GM12878 (cell line): Measurements from ENCODE around the gene FURIN. TPM values are rescaled to one million over a fixed set of nuclear protein-coding genes. Genes with fewer than 3 reads are reported as not detected.
A peak's percentile ranks its signal among the peaks of the same experiment; 100 is the strongest.
"Not testable (repeated sequence)": the region's sequence is repeated elsewhere in the genome, so short reads cannot be mapped to it uniquely, and the experiment has no call there.

Source experiments
- ATAC-seq: fragments of 200-7000 bp; cut with Tn5 transposase; 3 replicates; pipeline ENCODE4 v1.9.1; 2020; ENCODE audit warnings: mild to moderate bottlenecking, moderate library complexity
- BruUV-seq: library from RNA; stranded (reverse); fragments of 400-500 nt; replicated peaks from 2 replicates; lab custom pipeline; 2021; lab: Mats Ljungman, UMichigan
- CTCF ChIA-PET: fragments of 300-600 bp; sonication (Branson Sonifier 250); formaldehyde crosslinking; extraction: SDS; loops from one replicate; lab custom pipeline; 2021; ENCODE audit warnings: inconsistent platforms; lab: Yijun Ruan, JAX
- POLR2A ChIA-PET: fragments of 350-600 bp; formaldehyde crosslinking; extraction: SDS; loops from one replicate; lab custom pipeline; 2021; ENCODE audit warnings: inconsistent platforms; lab: Charles Lee
- RAD21 ChIA-PET: fragments of 300-600 bp; sonication (Branson Sonifier 250); formaldehyde crosslinking; loops from one replicate; lab custom pipeline; 2023; ENCODE audit warnings: antibody characterized with exemption; ENCODE audit not compliant: unreplicated experiment; lab: Charles Lee
- SMC1A ChIA-PET: fragments of 300-600 bp; sonication (Branson Sonifier 250); formaldehyde crosslinking; loops from one replicate; lab custom pipeline; 2023; ENCODE audit not compliant: unreplicated experiment, uncharacterized antibody; lab: Charles Lee
- DNase-seq: peaks from one replicate; pipeline ENCODE4 v3.0.0-alpha.2; 2011; ENCODE audit warnings: low read depth, low spot score
- FAIRE-seq: peaks from 3 replicates; lab custom pipeline; 2011; peaks lifted over from hg19 to GRCh38; lab: Jason Lieb, UNC
- H2AFZ ChIP-seq: 2 replicates; pipeline ENCODE4 v1.6.0; 2011; ENCODE audit warnings: low read depth, low read length, control low read depth; ENCODE audit not compliant: control insufficient read depth
- H3K27ac ChIP-seq: 2 replicates; pipeline ENCODE4 v1.5.1; 2011; ENCODE audit warnings: control low read depth; ENCODE audit not compliant: control insufficient read depth, insufficient read depth
- H3K27me3 ChIP-seq, 2 experiments: replicated peaks in 1 of 2; 2 replicates each; pipeline versions ENCODE4 v1.6.0 to v1.6.1; 2011; ENCODE audit warnings: low read length in 1 of 2; ENCODE audit not compliant: control insufficient read depth in 2 of 2, insufficient read depth in 2 of 2
- H3K36me3 ChIP-seq, 2 experiments: 2 replicates each; pipeline ENCODE4 v1.5.1; 2011; ENCODE audit warnings: low read length in 1 of 2; ENCODE audit not compliant: control insufficient read depth in 2 of 2, insufficient read depth in 2 of 2
- H3K4me1 ChIP-seq: 2 replicates; pipeline ENCODE4 v1.6.1; 2011; ENCODE audit warnings: mild to moderate bottlenecking, low read length, moderate library complexity, mixed read lengths; ENCODE audit not compliant: control insufficient read depth, insufficient read depth
- H3K4me2 ChIP-seq: 2 replicates; pipeline ENCODE4 v1.6.0; 2011; ENCODE audit warnings: control low read depth; ENCODE audit not compliant: control insufficient read depth, insufficient read depth
- H3K4me3 ChIP-seq: fragments of 200-600 bp; sonication (generic); 2 replicates; pipeline ENCODE4 v1.5.1; 2016
- H3K79me2 ChIP-seq: 2 replicates; pipeline ENCODE4 v1.6.0; 2011; ENCODE audit warnings: low read length; ENCODE audit not compliant: control insufficient read depth, insufficient read depth
- H3K9ac ChIP-seq: 2 replicates; pipeline ENCODE4 v1.8.0; 2011; ENCODE audit warnings: low read length, control low read depth, mixed read lengths; ENCODE audit not compliant: control insufficient read depth, insufficient read depth
- H3K9me3 ChIP-seq: replicated peaks from 3 replicates; pipeline ENCODE4 v1.5.1; 2011; ENCODE audit warnings: mild to moderate bottlenecking, low read length; ENCODE audit not compliant: control insufficient read depth, insufficient read depth
- H4K20me1 ChIP-seq: 2 replicates; pipeline ENCODE4 v1.6.0; 2011; ENCODE audit not compliant: control insufficient read depth, insufficient read depth
- ATF7 ChIP-seq: fragments of 450-650 bp; IDR thresholded peaks from 2 replicates; pipeline ENCODE4 v1.6.1; 2016; ENCODE audit warnings: low read depth, mild to moderate bottlenecking
- BACH1 ChIP-seq: fragments of 450-650 bp; IDR thresholded peaks from 2 replicates; pipeline ENCODE4 v1.6.1; 2017; ENCODE audit warnings: mild to moderate bottlenecking, borderline replicate concordance
- BHLHE40 ChIP-seq, 2 experiments: fragments of 450-650 bp in 1 of 2; IDR thresholded peaks; 2 replicates each; pipeline ENCODE4 v1.6.1; 2011 to 2017; ENCODE audit warnings: low read depth in 2 of 2, borderline replicate concordance in 1 of 2, improper control_type of control experiment in 1 of 2, low read length in 1 of 2, mild to moderate bottlenecking in 1 of 2
- ETV6 ChIP-seq, 2 experiments: fragments of 450-650 bp in 1 of 2; IDR thresholded peaks in 1 of 2; conservative IDR thresholded peaks in 1 of 2; 2 replicates each; pipeline ENCODE4 v1.6.1; 2014; ENCODE audit warnings: antibody characterized with exemption in 1 of 2, borderline replicate concordance in 1 of 2, low read depth in 1 of 2, mild to moderate bottlenecking in 1 of 2, moderate library complexity in 1 of 2
- IRF4 ChIP-seq: IDR thresholded peaks from 2 replicates; pipeline ENCODE4 v1.6.1; 2011; ENCODE audit warnings: low read depth, low read length
- MLLT1 ChIP-seq: fragments of 450-650 bp; IDR thresholded peaks from 2 replicates; pipeline ENCODE4 v1.6.1; 2016; ENCODE audit warnings: mild to moderate bottlenecking
- NBN ChIP-seq: fragments of 450-650 bp; IDR thresholded peaks from 2 replicates; pipeline ENCODE4 v1.6.1; 2016
- NR2C1 ChIP-seq: fragments of 450-650 bp; IDR thresholded peaks from 2 replicates; pipeline ENCODE4 v1.6.1; 2017; ENCODE audit warnings: antibody characterized with exemption, mild to moderate bottlenecking, moderate library complexity
- POLR2A ChIP-seq: IDR thresholded peaks from 2 replicates; pipeline ENCODE4 v1.6.1; 2011; ENCODE audit warnings: low read depth, mild to moderate bottlenecking, low read length
- POU2F2 ChIP-seq: IDR thresholded peaks from 3 replicates; pipeline ENCODE4 v1.6.1; 2011; ENCODE audit warnings: low read depth, mild to moderate bottlenecking, low read length, borderline replicate concordance
- TCF12 ChIP-seq: IDR thresholded peaks from 2 replicates; pipeline ENCODE4 v1.6.1; 2011; ENCODE audit warnings: low read depth, mild to moderate bottlenecking, low read length
- TCF3 ChIP-seq: IDR thresholded peaks from 2 replicates; pipeline ENCODE4 v1.6.1; 2012; ENCODE audit warnings: low read depth, mild to moderate bottlenecking, low read length, borderline replicate concordance; ENCODE audit not compliant: insufficient read depth
- YY1 ChIP-seq: IDR thresholded peaks from 2 replicates; pipeline ENCODE4 v1.6.1; 2011; ENCODE audit warnings: low read depth, mild to moderate bottlenecking, low read length
- WGBS: methylation state at CpG from one replicate; pipeline ENCODE4 v1.1.6; 2016; ENCODE audit warnings: low lambda C conversion rate; ENCODE audit not compliant: insufficient replicate concordance, insufficient coverage; ENCODE audit errors: missing lambda C conversion rate; 5-methylcytosine and 5-hydroxymethylcytosine counted together
- in situ Hi-C: fragments of 300-500 bp; cut with MboI; formaldehyde crosslinking; loops from 9 replicates; pipeline ENCODE4 v1.14.3; 2018; ENCODE audit warnings: mixed read lengths
- intact Hi-C: fragments of 100-400 bp; cut with micrococcal nuclease; formaldehyde crosslinking; loops from one replicate; pipeline ENCODE4 v1.14.2; 2022; ENCODE audit not compliant: unreplicated experiment
- polyA plus RNA-seq, 11 experiments: library from polyadenylated mRNA; depleted of rRNA in 4 of 11; unstranded in 6 of 11; stranded (reverse) in 5 of 11; fragments of >200 nt; fragmentation: Nextera tagmentation in 4 of 11; fragmentation: Illumina TruSeq in 1 of 11; extraction: Ambion mirVana in 4 of 11; extraction: Trizol in 1 of 11; gene quantifications; 1 replicate in 1 of 11; 2 replicates in 10 of 11; pipeline versions ENCODE4 v1.2.1 to v1.2.3, GENCODE V29; 2011 to 2016; ENCODE audit warnings: inconsistent platforms in 2 of 11, missing spikeins in 2 of 11, low read depth in 1 of 11
- total RNA-seq, 4 experiments: library from RNA; depleted of rRNA in 3 of 4; stranded (reverse); fragments of >200 nt in 3 of 4; fragmentation: Illumina TruSeq in 1 of 4; extraction: Trizol in 1 of 4; gene quantifications; 2 replicates each; pipeline versions ENCODE4 v1.2.1 to v1.2.3, GENCODE V29; 2013 to 2021

FURIN gene
- total and polyA plus RNA-seq, 10 of the 15 experiments (the other 5 are each of a cell fraction or from before 2014, with no cell fraction given) = 0.47 to 39.9 (median 8.0) TPM

- H3K79me2 ChIP-seq, H3K4me3 ChIP-seq, in situ Hi-C loops, H3K4me2 ChIP-seq, H2AFZ ChIP-seq, BruUV-seq, H3K27me3 ChIP-seq, DNase-seq, H4K20me1 ChIP-seq, H3K9me3 ChIP-seq: not testable (repeated sequence)
- CTCF ChIA-PET = interaction anchor here (0.5 to 18.1 kb wide), 6 partner anchors 10 to 625 kb away, joined by 3 to 480 read pairs (median 4); partner anchors contain the start of genes HDDC3, MAN2A2 and UNC45A
- intact Hi-C loops = loop anchor here (2.0 kb wide), 1 partner anchor 20 kb away; the partner anchor contains the start of gene MAN2A2
- H3K27ac ChIP-seq = peak overlapping the region; percentile 30
- 66% methylated on average over 7 of the region's 7 CpGs for WGBS
- ATAC-seq (peak; percentile 86), FAIRE-seq (peak; percentile 78)
- H3K9ac ChIP-seq = peak overlapping the region; percentile 41; the same call in 1 of the 2 replicates
- H3K36me3 ChIP-seq = peaks cover 17 to 24% of the 10 kb centered on the region in 2 experiments; a peak in 3 of 4 replicates
- RAD21 ChIA-PET = interaction anchor here (0.6 to 4.5 kb wide), 3 partner anchors 11 to 20 kb away, joined by 3 to 40 read pairs (median 36); partner anchors contain the start of genes HDDC3, MAN2A2 and UNC45A
- POLR2A ChIA-PET = interaction anchor here (0.6 to 4.6 kb wide), 4 partner anchors 10 to 255 kb away, joined by 3 to 42 read pairs (median 18); partner anchors contain the start of genes HDDC3, MAN2A2 and UNC45A
- peaks cover 29% of the 10 kb centered on the region for H3K4me1 ChIP-seq
- 0 out of 2 replicates have a peak, but pooled peaks have one; percentile 27 for TF ChIP-seq POLR2A
- peak in 1 of 2 experiments; percentile 14; a peak in 1 of 4 replicates for TF ChIP-seq ETV6 (conservative IDR thresholded peaks at IDR 0.05 in 1 of 2, IDR thresholded peaks at IDR 0.05 in 1 of 2; ENCODE audit: borderline replicate concordance in 1 of 2, low read depth in 1 of 2)
- peak; percentile 70; the same call in 1 of the 2 replicates for TF ChIP-seq BACH1
- peak; percentile 44 for TF ChIP-seq NR2C1
- peak; percentile 28; the same call in 1 of the 2 replicates for TF ChIP-seq YY1
- TF ChIP-seq IRF4 = 0 out of 2 replicates have a peak, but pooled peaks have one; percentile 23
- 0 out of 2 replicates have a peak, but pooled peaks have one; percentile 33 for TF ChIP-seq TCF3
- TF ChIP-seq MLLT1 = peak; percentile 75; the same call in 1 of the 2 replicates
- TF ChIP-seq POU2F2 = peak; percentile 31; the same call in 1 of the 3 replicates
- TF ChIP-seq BHLHE40 (IDR thresholded peaks at IDR 0.05; ENCODE audit: borderline replicate concordance in 1 of 2, low read depth in 2 of 2, low read length in 1 of 2) = peak in 1 of 2 experiments; percentile 6; a peak in 1 of 4 replicates
- TF ChIP-seq TCF12 = peak; percentile 48; the same call in 1 of the 2 replicates
- 0 out of 2 replicates have a peak, but pooled peaks have one; percentile 22 for TF ChIP-seq ATF7
- peak; percentile 27; the same call in 1 of the 2 replicates for TF ChIP-seq NBN
- SMC1A ChIA-PET = interaction anchor here (1.1 to 2.1 kb wide), 6 partner anchors 10 to 37 kb away, joined by 3 to 9 read pairs (median 6); partner anchors contain the start of genes HDDC3, MAN2A2 and UNC45A
Measured at GRCh38 chr15:90922712-90923322, 54.4 kb downstream of the FURIN start.
